Inflammatory macrophage treated with lipopolysaccharide for 4 hours (primary cell): ENCODE measurements around the gene DSTN.

Experiments
- DNase-seq: peaks from one replicate; pipeline ENCODE4 v3.0.0-alpha.2; 2020

DSTN gene

DNA sequence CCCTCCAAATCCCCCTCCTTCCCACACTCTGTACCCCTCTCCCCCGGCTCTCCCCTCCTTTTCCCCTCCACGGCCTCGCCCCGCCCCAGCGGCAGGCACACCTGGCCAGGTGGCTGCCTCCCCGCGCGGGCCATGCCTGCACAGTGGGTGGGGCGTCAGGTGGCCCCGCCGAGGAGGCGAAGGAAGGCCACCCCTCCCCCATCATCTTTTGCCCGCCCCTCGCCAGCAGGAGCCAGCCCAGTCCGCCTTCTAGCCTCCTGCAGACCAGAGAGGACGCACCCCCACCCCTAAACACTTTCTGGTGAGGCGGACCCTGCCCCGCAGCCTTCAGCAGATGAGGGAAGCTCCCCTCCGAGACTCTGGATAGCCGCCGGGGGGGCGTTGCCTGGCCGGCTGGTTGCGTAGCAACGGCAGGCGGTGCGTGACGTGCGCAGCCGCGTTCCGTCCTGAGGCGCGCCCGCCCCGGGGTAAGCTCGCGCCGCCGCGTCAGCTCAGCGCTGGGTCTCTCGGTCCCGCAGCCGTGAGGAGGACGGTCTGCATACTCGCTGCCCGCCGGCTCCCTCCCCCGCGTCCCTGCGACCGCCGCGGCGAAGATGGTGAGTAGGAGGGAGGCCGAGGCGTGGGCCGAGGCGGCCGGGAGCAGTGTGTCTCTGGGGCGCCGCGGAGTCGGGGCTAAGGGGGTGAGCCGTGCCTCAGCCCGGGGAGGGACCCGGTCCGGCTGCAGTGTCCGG, at the start of gene DSTN:
Gene DSTN (plus strand): TSS at position 460 of the 731 bp plus-strand sequence. CDS start 134 bp downstream, at position 594.
- DNase-seq: peak; percentile 90

DNA sequence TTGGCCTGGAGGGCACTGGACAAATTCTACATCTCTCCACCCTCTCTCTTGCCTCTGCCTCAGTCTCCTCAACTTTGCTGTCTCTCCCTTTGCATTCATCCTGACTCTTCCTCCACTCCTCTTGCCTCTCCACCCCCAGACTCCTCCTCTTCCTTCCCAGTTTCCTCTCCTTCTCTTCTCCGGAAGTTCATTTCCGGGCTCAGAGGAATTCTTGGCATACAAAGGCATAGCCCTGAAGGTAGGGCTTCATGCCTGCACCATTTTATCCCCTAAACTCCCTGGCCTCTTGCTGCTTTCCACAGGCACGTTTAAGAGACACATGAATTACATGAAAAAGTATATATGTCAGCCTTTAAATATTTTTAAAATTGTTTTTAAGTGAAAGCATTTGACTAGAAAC, 49.3 kb upstream of the DSTN start:
- DNase-seq: no peak

DNA sequence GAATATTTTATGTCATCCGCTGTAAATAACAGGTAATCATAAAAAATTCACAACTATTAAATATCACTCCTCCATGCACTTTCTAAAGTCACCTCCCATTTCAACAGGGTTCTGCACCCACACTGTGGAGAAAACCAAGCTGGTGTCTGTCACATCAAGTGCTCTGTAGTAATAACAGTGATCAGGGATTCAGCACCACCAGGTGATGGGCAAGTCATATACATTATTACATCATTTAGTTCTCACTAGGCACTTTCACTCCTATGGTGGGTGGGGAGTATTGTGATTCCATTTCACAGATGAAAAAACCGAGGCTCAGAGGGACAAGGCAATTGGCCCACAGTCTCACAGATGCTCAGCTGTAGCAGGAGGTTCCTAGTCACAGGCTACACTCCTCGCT, 47.3 kb upstream of the DSTN start:
- DNase-seq: no peak

DNA sequence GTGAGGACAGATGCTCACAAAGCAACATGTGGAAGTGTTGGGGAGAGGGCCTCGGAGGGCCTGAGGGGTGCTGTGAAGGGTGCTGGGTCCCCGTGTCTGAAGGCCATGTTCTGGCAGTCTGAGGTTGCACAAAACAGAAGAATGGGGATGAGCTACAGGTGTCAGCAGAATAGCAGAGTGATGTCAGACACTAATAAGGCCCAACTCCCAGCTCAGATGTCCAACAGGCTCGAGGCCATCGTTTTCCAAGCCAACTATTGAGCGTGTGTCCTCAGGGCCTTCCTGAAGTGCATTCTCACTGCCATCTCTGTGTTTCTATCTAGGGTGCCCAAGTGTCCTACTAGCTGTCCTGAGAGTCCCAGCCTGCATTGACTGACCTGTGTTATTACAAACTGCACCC, 46.5 kb upstream of the DSTN start:
- DNase-seq: no peak

- DNase-seq: no peak
Observed at GRCh38 chr20:17524560-17524959, 45.3 kb upstream of the DSTN start.

DNA sequence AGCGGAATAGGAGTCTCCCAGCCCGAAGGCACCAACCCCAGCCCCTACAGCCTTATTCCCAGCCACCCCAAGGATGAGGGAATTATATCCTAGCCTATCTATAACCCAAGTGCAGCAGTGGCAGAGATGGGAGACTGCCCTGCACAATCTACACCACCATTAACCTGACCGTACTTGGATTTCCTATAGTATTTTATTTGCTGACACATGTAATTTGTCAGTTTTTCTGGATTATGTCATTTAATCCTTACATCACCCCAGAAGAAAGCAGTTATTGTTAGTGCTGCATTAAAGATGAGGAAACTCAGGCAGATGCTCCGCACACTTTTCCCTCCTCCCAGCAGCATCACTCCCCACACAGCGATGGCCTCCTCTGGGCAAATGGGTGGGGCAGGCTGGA, 44.7 kb upstream of the DSTN start:
- no peak for DNase-seq

DNA sequence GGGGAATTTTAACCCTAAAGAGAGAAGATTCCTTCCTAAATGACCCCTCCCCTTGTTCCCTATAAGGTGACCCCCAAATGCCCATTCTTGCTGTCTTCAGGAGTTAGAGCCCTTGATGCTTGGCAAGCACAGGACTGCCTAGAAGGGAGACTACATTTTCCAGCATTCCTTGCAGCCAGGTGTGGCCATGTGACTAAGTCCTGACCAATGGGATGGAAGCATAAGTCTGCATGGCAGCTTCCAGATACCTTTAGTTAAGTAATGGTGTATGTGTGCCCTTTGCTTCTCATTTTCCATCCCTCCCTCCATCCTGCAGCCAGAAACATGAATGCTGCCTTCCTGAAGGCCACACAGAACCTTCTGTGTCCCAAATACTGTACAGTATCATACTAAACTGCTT, 44.2 kb upstream of the DSTN start:
- no peak for DNase-seq

- DNase-seq: no peak
Observed at GRCh38 chr20:17529586-17529985, 40.3 kb upstream of the DSTN start.

- DNase-seq: no peak
Observed at GRCh38 chr20:17530153-17530552, 39.7 kb upstream of the DSTN start.

- peak; percentile 37 for DNase-seq
Observed at GRCh38 chr20:17530716-17531664, 38.9 kb upstream of the DSTN start, which contains the start of gene BFSP1. Gene BFSP1 (minus strand): TSS chr20:17531379. CDS start chr20:17531329, 50 bp downstream.

DNA sequence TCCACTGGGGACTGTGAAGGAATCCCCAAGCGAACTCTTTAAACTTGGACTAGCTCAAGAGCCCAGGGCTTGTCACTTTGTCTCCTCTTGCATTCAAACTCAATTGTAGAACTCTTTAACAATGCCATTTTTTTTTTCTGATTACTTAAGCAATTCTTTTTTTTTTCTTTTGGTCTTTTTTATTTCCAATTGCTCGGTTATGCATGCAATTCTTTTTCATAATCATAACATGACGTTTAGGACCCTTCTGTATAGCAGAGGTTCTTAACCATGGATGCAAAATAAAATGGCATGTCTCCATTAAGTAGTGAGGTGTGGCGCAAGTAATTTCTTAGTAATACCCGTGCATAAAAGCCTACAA, 38.2 kb upstream of the DSTN start:
- DNase-seq: no peak

- DNase-seq: peak; percentile 64
Observed at GRCh38 chr20:17533396-17533795, 36.5 kb upstream of the DSTN start.

GRCh38 chr20:17534077-17534476, 35.8 kb upstream of the DSTN start:
- DNase-seq: no peak

DNA sequence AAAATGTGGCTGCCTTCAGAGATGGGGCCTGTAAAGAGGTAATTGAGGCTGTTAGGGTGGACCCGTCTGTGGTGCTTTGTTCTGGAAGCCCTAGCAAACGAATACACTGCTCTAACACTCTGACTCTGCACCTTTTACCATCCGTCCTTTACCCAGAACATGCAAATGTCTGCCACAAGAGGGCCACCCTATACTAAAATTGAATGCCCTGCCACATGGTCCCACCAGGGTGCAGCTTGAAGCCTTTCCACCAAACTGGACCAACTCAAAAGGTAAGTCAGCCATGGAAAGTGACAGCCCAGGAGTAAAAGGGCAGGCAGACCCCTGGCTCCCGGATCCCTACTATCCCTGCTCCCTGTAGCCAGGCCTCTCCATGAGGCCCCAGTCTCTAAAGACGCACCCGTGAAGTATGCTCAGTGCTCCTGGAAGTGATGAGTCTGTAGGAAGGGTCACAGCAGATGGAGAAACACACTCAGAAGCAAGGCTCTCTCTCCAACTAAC, 32.9 kb upstream of the DSTN start:
- DNase-seq: peak; percentile 66

DNA sequence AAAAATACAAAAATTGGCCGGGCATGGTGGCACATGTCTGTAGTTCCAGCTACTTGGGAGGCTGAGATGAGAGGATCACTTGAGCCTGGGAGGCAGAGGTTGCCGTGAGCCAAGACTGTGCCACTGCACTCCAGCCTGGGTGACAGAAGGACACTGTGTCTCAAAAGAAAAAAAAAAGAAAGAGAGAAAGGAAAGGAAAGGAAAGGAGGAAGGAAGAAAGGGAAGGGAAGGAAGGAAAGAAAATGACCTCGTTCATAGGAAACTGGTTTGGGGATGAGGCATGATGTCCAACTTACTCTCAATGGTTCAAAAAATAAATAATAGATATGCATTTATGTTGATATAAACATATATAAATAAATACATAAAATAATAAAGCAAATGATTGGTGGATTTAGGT, 31.9 kb upstream of the DSTN start:
- DNase-seq: no peak

DNA sequence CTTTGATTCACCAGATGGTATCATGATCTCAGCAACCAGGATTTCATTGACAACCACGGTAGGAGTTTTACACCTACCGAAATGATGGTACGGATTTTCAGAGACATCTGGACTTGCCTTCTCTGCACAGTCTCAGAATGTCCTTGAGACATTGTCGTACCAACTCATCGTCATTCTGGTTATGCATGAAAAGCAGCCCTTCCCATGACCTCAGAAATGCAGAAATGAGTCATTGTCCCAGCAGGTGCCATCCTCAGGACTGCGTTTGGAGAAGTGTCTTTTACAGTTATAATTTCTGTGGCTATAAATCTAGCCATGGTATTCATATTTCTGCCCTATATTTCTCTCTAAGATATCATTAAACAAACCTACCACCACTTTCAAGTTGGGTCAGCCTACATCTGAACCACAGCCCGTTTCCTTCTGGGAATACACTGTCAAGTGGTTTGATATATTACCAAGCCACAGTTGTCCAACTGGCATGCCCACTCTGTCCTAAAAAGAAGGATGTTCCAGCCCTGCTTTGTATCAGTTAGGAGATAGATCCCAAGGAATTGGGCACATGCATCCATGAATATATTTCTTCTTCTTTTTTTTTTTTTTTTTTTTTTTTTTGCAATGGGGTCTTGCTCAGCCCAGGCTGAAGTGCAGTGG, 31.2 kb upstream of the DSTN start:
- peak; percentile 11 for DNase-seq

DNA sequence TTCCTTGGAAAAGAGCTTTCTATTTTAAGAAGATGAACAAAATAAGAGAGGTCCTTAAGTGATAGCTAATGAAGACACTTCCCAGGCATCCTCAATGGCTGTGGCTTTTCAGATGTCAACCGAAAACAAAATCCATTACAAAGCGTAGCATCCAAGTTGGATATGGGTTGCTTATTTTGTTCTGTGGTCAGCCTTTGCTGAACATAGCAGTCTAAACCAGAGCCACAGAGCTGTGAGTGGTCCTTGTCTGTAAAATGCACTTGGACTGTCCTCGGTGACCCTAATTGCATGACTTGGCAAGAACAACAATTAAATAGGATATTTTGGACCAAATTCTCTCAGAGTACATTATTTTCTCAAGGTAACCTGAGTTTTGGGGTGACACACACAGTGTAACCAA, 28.3 kb upstream of the DSTN start:
- no peak for DNase-seq

- DNase-seq: no peak
Observed at GRCh38 chr20:17541996-17542395, 27.9 kb upstream of the DSTN start.

DNA sequence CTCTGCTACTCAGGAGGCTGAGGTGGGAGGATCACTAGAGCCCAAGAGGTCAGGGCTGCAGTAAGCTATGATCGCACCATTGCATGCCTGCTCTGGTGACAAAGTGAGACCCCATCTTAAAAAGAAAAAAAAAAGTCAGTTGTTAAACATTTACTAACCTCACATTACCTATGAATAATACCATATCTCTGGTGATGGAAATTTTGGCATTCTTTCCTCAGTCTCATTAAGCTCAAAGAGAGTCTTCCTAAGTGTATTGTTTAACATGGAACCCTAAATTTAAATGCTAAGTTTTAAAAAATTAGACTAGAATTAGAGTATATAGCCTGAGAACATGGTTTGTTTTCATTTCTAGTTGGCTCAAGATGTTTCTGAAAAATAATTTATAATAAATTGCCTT, 27.4 kb upstream of the DSTN start:
- no peak for DNase-seq

DNA sequence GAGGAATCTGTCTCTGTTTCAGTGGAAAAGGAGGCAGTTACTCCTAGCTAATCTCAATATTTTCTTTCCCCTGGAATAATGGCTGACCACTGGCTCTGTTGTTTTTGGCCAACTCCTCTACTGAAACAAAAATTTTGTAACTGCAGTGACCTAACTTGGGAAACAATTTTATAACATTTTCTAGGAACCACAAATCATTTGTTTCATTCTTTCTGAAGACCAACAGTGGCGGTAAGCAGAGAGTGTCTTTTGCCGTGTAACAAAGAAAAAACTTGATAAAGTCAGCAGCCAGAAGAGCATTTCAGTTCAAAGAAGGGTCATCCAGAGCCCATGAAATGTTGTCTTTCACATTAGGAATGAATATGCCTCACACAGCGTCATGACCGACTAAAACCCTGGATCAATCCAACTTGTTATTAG, 26.9 kb upstream of the DSTN start:
- no peak for DNase-seq

GRCh38 chr20:17543531-17544131, 26.2 kb upstream of the DSTN start:
- DNase-seq: no peak

DNA sequence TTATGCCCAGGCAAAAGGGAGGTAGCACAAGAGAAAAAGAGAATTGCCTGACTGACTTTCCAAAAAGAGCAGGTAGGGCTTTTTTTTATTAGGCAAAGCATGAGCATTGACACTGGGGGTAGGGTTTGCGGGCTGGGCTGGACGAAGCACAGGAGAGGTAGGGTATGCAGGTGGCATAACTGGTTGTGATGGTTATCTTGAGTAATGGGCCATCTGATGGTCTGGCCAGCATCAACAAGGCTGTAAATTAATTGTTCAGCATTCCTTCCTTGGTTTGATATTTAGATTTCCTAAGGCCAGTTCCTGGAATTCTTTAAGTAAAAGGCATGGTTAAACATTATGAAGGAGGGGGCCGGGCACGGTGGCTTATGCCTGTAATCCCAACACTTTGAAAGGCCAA, 24.7 kb upstream of the DSTN start:
- DNase-seq: no peak

GRCh38 chr20:17549131-17549530, 20.7 kb upstream of the DSTN start:
- no peak for DNase-seq
